Mucosa of descending colon (tissue), 3 donors: ENCODE measurements around the gene ANP32E. TPM values are rescaled to one million over a fixed set of nuclear protein-coding genes. Genes with fewer than 3 reads are reported as not detected.

Experiments used
- ATAC-seq: fragments of 200-7000 bp; cut with Tn5 transposase; one replicate; pipeline ENCODE4 v1.9.1; 2020; ENCODE audit warnings: mild to moderate bottlenecking, moderate library complexity
- DNase-seq, 3 donors: peaks; one replicate each; pipeline ENCODE4 v3.0.0-alpha.2; 2020
- H3K36me3 ChIP-seq: fragments of 200-600 bp; one replicate; pipeline ENCODE4 v1.8.0; 2021; ENCODE audit warnings: low read depth, mild to moderate bottlenecking
- H3K4me1 ChIP-seq: fragments of 200-600 bp; one replicate; pipeline ENCODE4 v1.8.0; 2021; ENCODE audit warnings: low read depth, mild to moderate bottlenecking
- H3K4me3 ChIP-seq: fragments of 200-600 bp; one replicate; pipeline ENCODE4 v1.8.0; 2021; ENCODE audit warnings: mild to moderate bottlenecking
- H3K9me3 ChIP-seq: fragments of 200-600 bp; one replicate; pipeline ENCODE4 v1.8.0; 2021; ENCODE audit warnings: mild to moderate bottlenecking
- intact Hi-C, 2 donors: fragments of 100-400 bp; cut with DNase I in 1 of 2; cut with micrococcal nuclease in 1 of 2; formaldehyde crosslinking; loops; one replicate each; pipeline versions ENCODE4 v1.11.0 to v1.11.1; 2022; cut with DNase I, micrococcal nuclease
- total RNA-seq, 3 donors: library from RNA; stranded (reverse); fragmentation: NEBNext Ultra II Directional in 2 of 3; extraction: Animal tissue kit (Norgen Biotek cat#: 25700) in 2 of 3; gene quantifications; one replicate each; pipeline versions ENCODE4 v1.2.1 to v1.2.4, GENCODE V29; 2021 to 2023
- TF ChIP-seq, protein P1 (sequence below): fragments of 200-600 bp; IDR thresholded peaks from one replicate; pipeline ENCODE4 v1.8.0; 2022; ENCODE audit warnings: antibody characterized with exemption, mild to moderate bottlenecking
- donor health status: DM: no; HTN: no; CAD: no; lungs with moderate emphysema.
- donor health status: DM: no; HTN: no; CAD: no.
- donor health status: DM: no; HTN: yes; CAD: no.

Gene ANP32E
- total RNA-seq, 3 donors from 2014 or later, result 7.3 to 23.6 (median 19.4) TPM

DNA sequence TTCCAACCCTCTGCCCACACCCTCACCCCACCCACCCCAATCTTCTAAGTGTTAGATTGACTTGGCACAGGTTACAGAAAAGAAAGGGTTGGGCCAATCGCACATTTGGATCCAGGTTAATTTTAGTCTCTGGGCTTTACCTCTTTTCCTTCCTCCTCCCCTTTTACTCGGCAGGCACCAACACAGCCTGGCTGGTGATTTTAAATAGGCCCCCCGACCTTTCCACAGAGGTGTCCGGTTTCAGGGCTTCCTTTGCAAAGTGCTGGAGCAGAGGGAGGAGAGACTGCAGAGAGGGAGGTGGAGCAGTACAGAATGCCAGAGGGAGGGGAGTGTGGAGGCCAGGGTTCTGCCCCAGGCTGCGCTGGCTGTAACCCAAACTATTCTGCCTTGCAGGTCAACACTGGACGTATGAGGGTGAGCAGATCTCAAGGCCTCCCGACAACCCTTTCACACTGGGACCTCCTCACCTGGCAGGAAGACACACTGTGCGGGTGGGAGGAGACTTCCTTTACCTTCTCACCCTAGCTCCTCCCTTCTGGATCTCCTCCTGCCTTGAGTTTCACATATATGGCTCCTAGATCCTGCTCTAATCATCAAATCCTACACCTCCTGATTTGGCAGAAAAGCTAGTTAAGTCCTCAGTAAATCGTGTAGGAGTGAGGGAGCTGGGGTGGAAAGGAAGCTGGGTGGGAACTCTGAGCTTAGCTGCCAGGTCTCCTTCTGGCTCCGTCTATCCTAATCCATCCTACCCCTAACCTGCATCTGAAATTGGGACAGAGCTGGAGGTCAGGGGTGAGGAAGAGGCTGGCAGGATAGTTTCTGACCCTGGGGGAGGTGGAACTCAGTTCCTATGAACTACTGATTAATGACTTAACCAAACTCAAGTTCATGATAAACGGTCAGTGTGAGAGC, 24.1 kb upstream of the ANP32E start:
- Histone ChIP-seq H3K4me3 (no peak overlapping the region), H3K9me3 (no peaks in the 10 kb centered on the region), H3K36me3 (no peaks in the 10 kb centered on the region), H3K4me1 (peaks cover 19% of the 10 kb centered on the region)
- DNase-seq (peak; percentile 57 to 72 (median 64)), ATAC-seq (peak; percentile 70)
- intact Hi-C loops, result no loop called here
- TF ChIP-seq, protein P1, sequence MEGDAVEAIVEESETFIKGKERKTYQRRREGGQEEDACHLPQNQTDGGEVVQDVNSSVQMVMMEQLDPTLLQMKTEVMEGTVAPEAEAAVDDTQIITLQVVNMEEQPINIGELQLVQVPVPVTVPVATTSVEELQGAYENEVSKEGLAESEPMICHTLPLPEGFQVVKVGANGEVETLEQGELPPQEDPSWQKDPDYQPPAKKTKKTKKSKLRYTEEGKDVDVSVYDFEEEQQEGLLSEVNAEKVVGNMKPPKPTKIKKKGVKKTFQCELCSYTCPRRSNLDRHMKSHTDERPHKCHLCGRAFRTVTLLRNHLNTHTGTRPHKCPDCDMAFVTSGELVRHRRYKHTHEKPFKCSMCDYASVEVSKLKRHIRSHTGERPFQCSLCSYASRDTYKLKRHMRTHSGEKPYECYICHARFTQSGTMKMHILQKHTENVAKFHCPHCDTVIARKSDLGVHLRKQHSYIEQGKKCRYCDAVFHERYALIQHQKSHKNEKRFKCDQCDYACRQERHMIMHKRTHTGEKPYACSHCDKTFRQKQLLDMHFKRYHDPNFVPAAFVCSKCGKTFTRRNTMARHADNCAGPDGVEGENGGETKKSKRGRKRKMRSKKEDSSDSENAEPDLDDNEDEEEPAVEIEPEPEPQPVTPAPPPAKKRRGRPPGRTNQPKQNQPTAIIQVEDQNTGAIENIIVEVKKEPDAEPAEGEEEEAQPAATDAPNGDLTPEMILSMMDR, result no peak

DNA sequence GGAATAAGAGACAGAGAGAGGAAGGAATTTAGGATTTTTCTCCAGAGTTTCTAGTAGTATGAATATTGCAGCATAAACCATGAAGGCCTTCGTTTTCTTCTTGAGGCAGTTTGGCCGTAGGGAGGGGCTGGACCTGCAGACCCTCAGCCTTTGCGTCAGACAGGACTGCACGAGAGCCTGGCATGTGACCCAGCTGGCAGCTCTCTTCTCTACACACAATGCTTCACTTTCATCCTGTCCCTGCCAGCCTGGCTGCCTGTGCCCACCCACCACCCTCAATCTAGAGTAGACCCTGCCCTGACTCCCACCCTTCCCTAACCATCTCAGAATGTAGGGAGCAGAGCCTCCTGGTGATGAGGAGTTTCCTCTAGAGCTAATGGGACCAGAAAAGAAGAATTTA, 23.3 kb upstream of the ANP32E start:
- ATAC-seq, result no peak
- H3K4me3 ChIP-seq, result no peak overlapping the region
- intact Hi-C loops, result no loop called here
- TF ChIP-seq, protein P1, result no peak
- H3K4me1 ChIP-seq, result peaks cover 19% of the 10 kb centered on the region
- no peaks in the 10 kb centered on the region for H3K9me3 ChIP-seq
- no peaks in the 10 kb centered on the region for H3K36me3 ChIP-seq
- DNase-seq, result no peak

DNA sequence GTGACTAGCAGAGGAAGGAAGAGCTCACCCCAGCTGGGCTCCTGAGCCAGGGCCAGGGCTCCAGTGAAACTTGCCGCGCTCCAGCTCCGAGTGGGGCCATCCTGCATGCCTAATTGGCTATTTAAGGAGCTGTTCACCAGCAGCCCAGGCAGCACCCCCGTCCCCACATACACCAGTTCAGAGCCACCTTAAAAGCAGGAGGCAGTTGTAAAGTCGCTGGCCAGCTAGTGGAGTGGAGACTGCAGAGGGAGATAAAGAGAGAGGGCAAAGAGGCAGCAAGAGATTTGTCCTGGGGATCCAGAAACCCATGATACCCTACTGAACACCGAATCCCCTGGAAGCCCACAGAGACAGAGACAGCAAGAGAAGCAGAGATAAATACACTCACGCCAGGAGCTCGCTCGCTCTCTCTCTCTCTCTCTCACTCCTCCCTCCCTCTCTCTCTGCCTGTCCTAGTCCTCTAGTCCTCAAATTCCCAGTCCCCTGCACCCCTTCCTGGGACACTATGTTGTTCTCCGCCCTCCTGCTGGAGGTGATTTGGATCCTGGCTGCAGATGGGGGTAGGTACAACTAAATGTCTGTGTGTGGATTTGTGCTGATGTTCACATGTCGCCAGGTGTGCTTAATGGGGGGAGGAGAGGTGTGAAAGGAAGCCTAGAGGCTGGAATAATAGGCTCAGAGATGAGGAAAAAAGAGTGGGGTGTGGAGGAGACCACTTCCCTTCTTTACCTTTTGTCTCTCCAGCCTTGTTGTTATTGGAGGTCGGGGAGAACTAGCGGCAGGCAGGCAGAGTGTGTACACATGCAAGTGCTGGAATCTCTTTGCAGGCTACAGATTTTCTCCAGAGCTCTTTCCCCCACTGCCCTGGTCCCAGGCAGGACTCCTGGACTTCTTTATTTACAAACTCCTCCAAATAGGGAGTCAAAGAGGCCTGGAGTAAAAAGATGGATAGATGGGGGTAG, 22.0 kb upstream of the ANP32E start, which contains the start of gene CA14:
TSS of gene CA14 (plus strand) at position 151 of the 962 bp plus-strand sequence. CDS start at position 506, 355 bp downstream.
- Histone ChIP-seq H3K4me1 (peaks cover 19% of the 10 kb centered on the region), H3K4me3 (no peak within 1 kb of the TSS)
- intact Hi-C loops, result no loop called here

DNA sequence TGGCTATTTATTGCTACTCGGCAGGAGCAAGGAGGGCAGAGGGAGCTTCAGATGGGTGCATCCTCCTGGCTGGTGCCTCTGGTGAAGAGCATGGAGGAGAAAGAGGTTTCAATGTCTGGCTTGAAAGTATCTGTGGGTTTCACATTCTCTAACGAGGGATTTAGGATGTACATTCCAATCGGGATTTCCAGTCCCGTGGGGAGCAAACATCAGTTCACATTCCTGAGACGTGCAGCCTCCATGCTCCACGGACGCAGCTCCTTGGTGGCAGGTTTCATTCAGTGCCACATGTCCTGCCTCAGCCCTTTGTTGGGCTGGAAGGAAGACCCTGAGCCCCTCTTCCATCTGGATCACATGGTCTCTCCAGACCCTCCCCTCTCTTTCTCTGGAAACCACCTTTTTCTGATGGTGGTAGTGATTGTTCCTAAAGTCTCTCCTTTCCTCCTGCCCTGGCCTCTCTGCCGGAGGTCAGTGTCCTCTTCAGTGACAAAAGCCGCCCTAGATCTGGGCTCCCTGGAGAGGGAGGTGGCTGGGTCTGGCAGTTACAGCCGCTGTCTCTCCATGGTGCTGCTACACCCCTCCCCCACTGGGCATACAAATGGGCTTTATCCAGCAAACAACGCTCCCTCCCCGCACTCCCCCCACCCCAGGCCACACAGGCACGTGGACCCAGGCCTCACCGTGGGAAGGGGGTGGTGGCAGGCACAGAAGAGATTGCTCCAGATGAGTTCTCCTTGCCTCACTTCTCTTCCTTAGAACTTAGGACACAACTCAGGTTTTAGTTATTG, 20.8 kb upstream of the ANP32E start:
- DNase-seq (no peak), ATAC-seq (no peak)
- Histone ChIP-seq H3K36me3 (no peaks in the 10 kb centered on the region), H3K4me3 (no peak overlapping the region), H3K4me1 (peaks cover 19% of the 10 kb centered on the region), H3K9me3 (no peaks in the 10 kb centered on the region)
- TF ChIP-seq, protein P1, result no peak
- intact Hi-C loops, result no loop called here

More for the DNA sequence above, 22.0 kb upstream of the ANP32E start, which contains the start of gene CA14:
- Histone ChIP-seq H3K9me3 (no peaks in the 10 kb centered on the region), H3K36me3 (no peaks in the 10 kb centered on the region)
- DNase-seq, result no peak
- no peak for ATAC-seq
- TF ChIP-seq, protein P1, result no peak

DNA sequence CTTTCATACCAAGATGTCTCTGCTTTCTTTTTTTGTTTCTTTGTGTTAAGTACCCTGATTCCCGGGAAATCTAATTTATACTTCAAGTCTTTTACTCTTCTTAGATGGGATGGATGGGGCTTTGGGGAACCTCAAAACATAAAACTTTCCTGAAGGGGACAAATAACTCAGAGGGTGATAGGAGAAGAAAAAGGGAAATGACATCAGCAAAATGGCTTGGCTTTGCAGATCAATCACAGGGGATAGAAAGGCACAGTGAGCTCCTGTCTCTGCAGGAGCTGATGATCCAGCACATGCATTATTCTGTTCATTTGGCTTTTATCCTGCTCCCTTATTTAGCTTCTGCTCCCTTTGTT, 20.3 kb upstream of the ANP32E start:
- Histone ChIP-seq H3K4me1 (peaks cover 19% of the 10 kb centered on the region), H3K36me3 (no peaks in the 10 kb centered on the region), H3K4me3 (no peak overlapping the region), H3K9me3 (no peaks in the 10 kb centered on the region)
- intact Hi-C loops, result no loop called here
- TF ChIP-seq, protein P1, result no peak
- DNase-seq, result no peak
- no peak for ATAC-seq
